ENCODE measurements around the gene KLK8.

DNA sequence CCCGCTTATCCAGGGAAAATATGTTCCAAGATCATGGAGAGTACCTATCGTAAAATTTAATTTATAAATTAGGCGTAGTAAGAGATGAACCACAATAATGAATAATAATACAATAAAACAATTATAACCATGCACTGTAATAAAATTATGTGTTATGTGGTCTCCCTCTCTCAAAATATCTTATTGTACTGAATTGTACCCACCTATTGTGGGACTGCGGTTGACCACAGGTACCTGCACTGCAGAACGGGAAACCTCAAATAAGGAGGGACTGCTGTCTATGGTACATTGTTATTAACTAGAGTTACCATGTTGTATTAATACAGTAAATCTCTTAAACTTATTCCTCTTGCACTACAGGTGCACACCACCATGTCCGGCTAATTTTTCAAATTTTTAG, 38.7 kb upstream of the KLK8 start:
- TF ChIP-seq CTCF (IDR thresholded peaks at IDR 0.05) = no peak
- TF ChIP-seq EZH2 (IDR thresholded peaks at IDR 0.05; ENCODE audit: borderline replicate concordance, insufficient read depth, low read depth, low read length, poor library complexity, severe bottlenecking) = no peak
